Activated B cell treated with CpG ODN at 0.5 μM for 24 hours (primary cell): ENCODE measurements around the gene LDLRAD4. TPM values are rescaled to one million over a fixed set of nuclear protein-coding genes. Genes with fewer than 3 reads are reported as not detected.

Experiments
- ATAC-seq: fragments of 200-7000 bp; cut with Tn5 transposase; one replicate; pipeline ENCODE4 v1.10.0; 2021; ENCODE audit warnings: low read depth, mild to moderate bottlenecking, moderate library complexity
- CTCF ChIA-PET: fragments of 350-600 bp; sonication (Branson Sonifier 250); formaldehyde crosslinking; loops from one replicate; lab custom pipeline; 2021; ENCODE audit warnings: antibody characterized with exemption; lab: Charles Lee
- POLR2A ChIA-PET: fragments of 350-600 bp; sonication (Branson Sonifier 250); formaldehyde crosslinking; loops from one replicate; lab custom pipeline; 2021; ENCODE audit warnings: antibody characterized with exemption; lab: Charles Lee
- DNase-seq: peaks from one replicate; pipeline ENCODE4 v3.0.0; 2022
- H3K27ac Mint-ChIP-seq: one replicate; pipeline ENCODE4 v1.8.0; 2020; ENCODE audit warnings: mixed read lengths
- H3K27me3 Mint-ChIP-seq: one replicate; pipeline ENCODE4 v1.8.0; 2021; ENCODE audit warnings: mixed read lengths
- H3K36me3 Mint-ChIP-seq: one replicate; pipeline ENCODE4 v1.8.0; 2021; ENCODE audit warnings: low read depth, mixed read lengths
- H3K4me1 Mint-ChIP-seq: one replicate; pipeline ENCODE4 v1.8.0; 2021; ENCODE audit warnings: mixed read lengths
- H3K4me3 Mint-ChIP-seq: one replicate; pipeline ENCODE4 v1.8.0; 2020; ENCODE audit warnings: mild to moderate bottlenecking, mixed read lengths
- H3K9me3 Mint-ChIP-seq: one replicate; pipeline ENCODE4 v1.8.0; 2020; ENCODE audit warnings: mixed read lengths
- intact Hi-C: fragments of 100-400 bp; cut with micrococcal nuclease; formaldehyde crosslinking; loops from one replicate; pipeline ENCODE4 v1.15.1; 2024
- total RNA-seq: library from RNA; stranded (reverse); gene quantifications from 2 replicates; pipeline ENCODE4 v1.2.3, GENCODE V29; 2022
- TF ChIP-seq, protein P1 (sequence below): fragments of 200-600 bp; IDR thresholded peaks from one replicate; pipeline ENCODE4 v1.8.0; 2022; ENCODE audit warnings: antibody characterized with exemption, mild to moderate bottlenecking

The LDLRAD4 gene
- total RNA-seq, 1 donor from 2014 or later = 66.9 TPM

DNA sequence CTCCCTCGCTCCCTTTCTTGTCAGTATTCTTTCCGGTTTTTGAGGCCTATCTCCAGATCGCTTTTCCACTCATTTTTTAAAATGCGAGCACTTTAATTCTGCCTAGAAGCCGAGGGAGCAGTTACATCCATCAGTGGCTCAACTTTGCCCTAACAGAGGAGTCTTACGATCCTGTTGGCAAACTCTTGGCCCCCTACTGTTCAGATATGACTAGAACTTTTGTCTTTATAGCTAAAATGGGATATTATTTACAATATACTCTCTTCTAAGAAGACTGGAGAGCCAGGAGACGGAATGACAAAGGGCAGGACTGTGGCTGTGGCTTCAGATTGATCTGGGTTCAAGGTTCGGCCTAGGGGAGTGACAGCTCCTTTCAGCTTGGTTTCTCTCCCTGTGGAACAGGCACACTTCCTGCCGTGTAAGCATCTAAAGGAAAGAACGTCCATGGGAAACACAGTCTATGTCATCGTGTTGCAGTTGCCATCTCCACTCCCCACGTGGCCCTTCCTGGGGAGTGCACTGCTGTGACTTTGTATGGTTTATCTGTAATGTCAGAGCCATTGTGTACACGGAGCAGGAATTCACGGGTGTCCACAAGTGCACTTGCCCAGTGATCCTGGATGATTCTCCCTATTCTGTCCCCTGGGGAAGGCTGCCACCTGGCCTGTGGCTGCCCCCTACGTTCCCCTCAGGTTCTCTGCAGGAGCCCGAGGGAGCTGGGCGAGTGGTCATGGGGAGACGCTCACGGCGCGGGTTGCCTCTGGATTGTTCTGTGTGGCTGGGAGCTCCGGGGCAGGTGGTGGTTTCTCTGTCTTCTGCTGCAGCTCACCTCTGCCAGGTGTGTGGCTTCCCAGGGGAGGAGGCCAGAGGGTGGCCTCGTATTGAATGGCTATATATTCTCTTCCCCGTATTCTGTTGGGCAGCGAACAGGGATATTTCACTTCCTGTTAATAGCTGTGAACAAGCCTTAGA, 222.0 kb downstream of the LDLRAD4 start:
- peaks cover 13% of the 10 kb centered on the region for H3K4me1 Mint-ChIP-seq
- H3K36me3 Mint-ChIP-seq = no peaks in the 10 kb centered on the region
- ChIA-PET CTCF (no interaction called here), POLR2A (no interaction called here)
- H3K4me3 Mint-ChIP-seq = no peak overlapping the region
- peaks cover 4% of the 10 kb centered on the region for H3K27me3 Mint-ChIP-seq
- DNase-seq = no peak
- no peak for ATAC-seq
- intact Hi-C loops = no loop called here
- H3K9me3 Mint-ChIP-seq = no peaks in the 10 kb centered on the region
- H3K27ac Mint-ChIP-seq = no peak overlapping the region
- TF ChIP-seq, protein P1, sequence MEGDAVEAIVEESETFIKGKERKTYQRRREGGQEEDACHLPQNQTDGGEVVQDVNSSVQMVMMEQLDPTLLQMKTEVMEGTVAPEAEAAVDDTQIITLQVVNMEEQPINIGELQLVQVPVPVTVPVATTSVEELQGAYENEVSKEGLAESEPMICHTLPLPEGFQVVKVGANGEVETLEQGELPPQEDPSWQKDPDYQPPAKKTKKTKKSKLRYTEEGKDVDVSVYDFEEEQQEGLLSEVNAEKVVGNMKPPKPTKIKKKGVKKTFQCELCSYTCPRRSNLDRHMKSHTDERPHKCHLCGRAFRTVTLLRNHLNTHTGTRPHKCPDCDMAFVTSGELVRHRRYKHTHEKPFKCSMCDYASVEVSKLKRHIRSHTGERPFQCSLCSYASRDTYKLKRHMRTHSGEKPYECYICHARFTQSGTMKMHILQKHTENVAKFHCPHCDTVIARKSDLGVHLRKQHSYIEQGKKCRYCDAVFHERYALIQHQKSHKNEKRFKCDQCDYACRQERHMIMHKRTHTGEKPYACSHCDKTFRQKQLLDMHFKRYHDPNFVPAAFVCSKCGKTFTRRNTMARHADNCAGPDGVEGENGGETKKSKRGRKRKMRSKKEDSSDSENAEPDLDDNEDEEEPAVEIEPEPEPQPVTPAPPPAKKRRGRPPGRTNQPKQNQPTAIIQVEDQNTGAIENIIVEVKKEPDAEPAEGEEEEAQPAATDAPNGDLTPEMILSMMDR = no peak

DNA sequence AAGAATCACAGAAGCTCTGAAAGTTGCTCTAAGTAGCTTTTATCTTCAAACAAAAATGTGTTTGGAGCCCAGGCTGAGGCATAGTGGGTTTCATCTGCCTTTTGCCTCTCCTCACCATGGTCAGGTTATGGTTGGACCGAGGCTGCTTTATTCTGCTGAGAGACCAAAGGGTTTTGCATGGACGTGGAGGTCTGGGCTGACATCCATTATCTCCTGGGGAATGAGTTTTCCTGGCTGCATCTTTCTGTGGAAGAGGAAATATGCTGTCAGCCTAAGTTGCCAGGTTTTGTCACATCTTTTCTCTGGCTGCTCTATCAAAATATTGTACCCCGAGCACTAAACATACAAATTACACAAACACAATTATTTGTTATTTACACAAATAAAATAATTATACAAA, 223.2 kb downstream of the LDLRAD4 start:
- Mint-ChIP-seq H3K4me3 (no peak overlapping the region), H3K27me3 (peaks cover 4% of the 10 kb centered on the region), H3K4me1 (peaks cover 13% of the 10 kb centered on the region), H3K27ac (no peak overlapping the region), H3K9me3 (no peaks in the 10 kb centered on the region), H3K36me3 (no peaks in the 10 kb centered on the region)
- no peak for DNase-seq
- ATAC-seq = no peak
- CTCF ChIA-PET = no interaction called here
- intact Hi-C loops = no loop called here
- TF ChIP-seq, protein P1 = no peak
- POLR2A ChIA-PET = no interaction called here

DNA sequence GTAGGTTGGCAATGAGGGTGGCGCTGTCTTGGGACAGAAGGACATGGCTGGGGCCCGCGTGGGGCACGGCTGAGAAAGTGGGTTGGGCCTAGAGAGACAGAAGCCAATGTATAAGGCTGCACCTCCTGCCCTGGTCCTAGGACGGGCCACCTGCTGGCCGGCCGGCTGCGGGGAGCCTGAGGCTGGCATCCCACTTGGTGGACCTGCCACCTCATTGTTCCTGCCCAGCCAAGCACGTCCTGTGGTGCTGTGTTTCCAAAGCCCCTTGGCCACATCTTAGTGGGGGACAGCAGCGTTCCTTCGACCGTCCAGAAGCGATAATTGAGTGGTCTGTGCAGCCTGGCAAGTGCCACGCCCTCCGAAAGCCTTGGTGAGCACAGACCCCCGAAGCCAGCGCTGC, 223.9 kb downstream of the LDLRAD4 start:
- TF ChIP-seq, protein P1 = no peak
- Mint-ChIP-seq H3K9me3 (no peaks in the 10 kb centered on the region), H3K36me3 (no peaks in the 10 kb centered on the region), H3K4me3 (no peak overlapping the region), H3K27me3 (peaks cover 4% of the 10 kb centered on the region), H3K4me1 (peaks cover 15% of the 10 kb centered on the region), H3K27ac (no peak overlapping the region)
- ATAC-seq = no peak
- ChIA-PET POLR2A (no interaction called here), CTCF (no interaction called here)
- intact Hi-C loops = no loop called here
- no peak for DNase-seq

DNA sequence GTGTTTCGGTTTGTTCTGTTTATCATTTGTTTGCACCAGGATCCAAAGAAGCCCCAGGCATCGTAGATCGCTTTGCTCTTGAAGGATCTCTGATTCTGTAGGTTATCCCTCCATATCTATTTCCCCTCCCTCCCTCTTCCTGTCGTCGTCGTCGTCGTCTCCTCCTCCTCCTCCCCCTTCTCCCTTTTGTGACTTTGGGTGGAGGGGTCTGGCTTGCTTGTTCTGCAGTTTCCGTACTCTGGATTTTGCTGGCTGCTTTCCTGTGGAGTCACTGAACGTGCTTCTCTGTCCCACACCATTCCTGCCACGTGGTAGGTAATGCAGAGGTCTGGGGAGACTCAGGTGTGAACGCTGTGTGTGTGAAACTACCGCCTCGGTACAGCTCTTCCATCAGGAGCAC, 225.0 kb downstream of the LDLRAD4 start:
- Mint-ChIP-seq H3K4me3 (no peak overlapping the region), H3K36me3 (no peaks in the 10 kb centered on the region), H3K27ac (no peak overlapping the region), H3K27me3 (peaks cover 4% of the 10 kb centered on the region), H3K4me1 (peaks cover 17% of the 10 kb centered on the region), H3K9me3 (no peaks in the 10 kb centered on the region)
- ChIA-PET CTCF (no interaction called here), POLR2A (no interaction called here)
- ATAC-seq (no peak), DNase-seq (no peak)
- TF ChIP-seq, protein P1 = no peak
- intact Hi-C loops = no loop called here

DNA sequence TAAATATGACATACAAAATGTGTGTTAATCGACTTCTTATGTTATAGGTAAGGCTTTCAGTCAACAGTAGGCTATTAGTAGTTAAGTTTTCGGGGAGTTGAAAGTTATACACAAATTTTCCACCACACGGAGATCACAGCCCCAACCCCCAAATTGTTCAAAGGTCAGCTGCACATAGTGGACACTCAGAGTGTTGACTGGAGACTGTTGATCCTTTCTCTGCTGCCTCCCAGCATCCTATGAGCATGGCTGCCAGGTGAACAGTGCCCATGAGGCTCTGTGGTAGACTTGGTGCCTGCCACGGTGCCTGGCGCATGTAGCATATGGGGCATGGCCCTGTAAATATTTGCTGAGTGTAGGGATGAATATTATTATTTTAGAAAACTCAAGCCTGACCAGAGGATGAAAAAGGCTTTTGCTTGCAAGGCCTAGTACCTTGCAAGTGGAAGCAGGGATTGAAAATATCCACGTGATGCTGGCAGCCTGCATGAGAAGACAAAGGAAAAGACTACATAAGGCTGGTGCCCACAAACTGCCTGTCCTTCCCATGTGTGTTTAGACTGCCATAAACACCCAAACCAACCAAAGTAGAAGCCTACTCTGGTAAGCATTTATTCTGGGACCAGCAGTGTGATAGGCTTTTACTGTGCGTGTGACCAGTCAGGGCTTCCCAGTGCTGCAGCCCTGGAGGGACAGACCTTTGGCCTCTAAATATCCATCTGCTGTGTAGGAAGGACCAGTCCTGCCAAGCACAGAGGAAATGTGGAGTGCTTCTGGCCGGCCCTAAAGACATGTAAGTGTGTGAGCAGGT, 226.1 kb downstream of the LDLRAD4 start:
- intact Hi-C loops = no loop called here
- H3K36me3 Mint-ChIP-seq = no peaks in the 10 kb centered on the region
- POLR2A ChIA-PET = no interaction called here
- CTCF ChIA-PET = no interaction called here
- peaks cover 13% of the 10 kb centered on the region for H3K4me1 Mint-ChIP-seq
- no peak overlapping the region for H3K4me3 Mint-ChIP-seq
- TF ChIP-seq, protein P1 = no peak
- ATAC-seq = no peak
- peaks cover 6% of the 10 kb centered on the region for H3K27me3 Mint-ChIP-seq
- no peak for DNase-seq
- H3K27ac Mint-ChIP-seq = no peak overlapping the region
- H3K9me3 Mint-ChIP-seq = no peaks in the 10 kb centered on the region
